ENCODE results near the gene DUSP7.

Gene DUSP7

GRCh38 chr3:52056521-52056967, at the start of gene DUSP7:
TSS of gene DUSP7 (minus strand) at chr3:52056571. CDS start at chr3:52056366, 205 bp downstream.
- no peak for DNase-seq (ENCODE audit: low read depth)

- no peak for DNase-seq (ENCODE audit: low read depth)
These were observed 48.6 kb upstream of the DUSP7 start for GRCh38 chr3:52104684-52105640.

- DNase-seq (ENCODE audit: low read depth), result no peak
These were observed 46.6 kb upstream of the DUSP7 start for GRCh38 chr3:52102934-52103333.

- DNase-seq (ENCODE audit: low read depth), result no peak
These were observed 42.6 kb upstream of the DUSP7 start for GRCh38 chr3:52099001-52099401.

GRCh38 chr3:52097851-52098507, 41.6 kb upstream of the DUSP7 start:
- no peak for DNase-seq (ENCODE audit: low read depth)

GRCh38 chr3:52095990-52096775, 39.8 kb upstream of the DUSP7 start:
- no peak for DNase-seq (ENCODE audit: low read depth)

GRCh38 chr3:52094571-52095485, 38.5 kb upstream of the DUSP7 start:
- no peak for DNase-seq (ENCODE audit: low read depth)

- no peak for DNase-seq (ENCODE audit: low read depth)
These were observed 37.6 kb upstream of the DUSP7 start for GRCh38 chr3:52093756-52094545.

- no peak for DNase-seq (ENCODE audit: low read depth)
These were observed 36.5 kb upstream of the DUSP7 start for GRCh38 chr3:52092891-52093290.

- DNase-seq (ENCODE audit: low read depth), result no peak
These were observed 35.9 kb upstream of the DUSP7 start for GRCh38 chr3:52092271-52092660.

- no peak for DNase-seq (ENCODE audit: low read depth)
These were observed 35.4 kb upstream of the DUSP7 start for GRCh38 chr3:52091586-52092270.

- DNase-seq (ENCODE audit: low read depth), result no peak
These were observed 34.6 kb upstream of the DUSP7 start for GRCh38 chr3:52090933-52091468.

GRCh38 chr3:52090131-52090932, 34.0 kb upstream of the DUSP7 start:
- DNase-seq (ENCODE audit: low read depth), result peak; percentile 80

- DNase-seq (ENCODE audit: low read depth), result no peak
These were observed 33.3 kb upstream of the DUSP7 start for GRCh38 chr3:52089691-52090090.

- DNase-seq (ENCODE audit: low read depth), result no peak
These were observed 32.3 kb upstream of the DUSP7 start for GRCh38 chr3:52088445-52089367.

GRCh38 chr3:52087731-52088130, 31.4 kb upstream of the DUSP7 start:
- no peak for DNase-seq (ENCODE audit: low read depth)

- no peak for DNase-seq (ENCODE audit: low read depth)
These were observed 30.7 kb upstream of the DUSP7 start for GRCh38 chr3:52086976-52087663.
